Fibroblast of upper back skin (primary cell): ENCODE data around the gene ADGRG3.

Source experiments
- DNase-seq: peaks from one replicate; pipeline ENCODE4 v3.0.0-alpha.2; 2013

Gene ADGRG3, protein sequence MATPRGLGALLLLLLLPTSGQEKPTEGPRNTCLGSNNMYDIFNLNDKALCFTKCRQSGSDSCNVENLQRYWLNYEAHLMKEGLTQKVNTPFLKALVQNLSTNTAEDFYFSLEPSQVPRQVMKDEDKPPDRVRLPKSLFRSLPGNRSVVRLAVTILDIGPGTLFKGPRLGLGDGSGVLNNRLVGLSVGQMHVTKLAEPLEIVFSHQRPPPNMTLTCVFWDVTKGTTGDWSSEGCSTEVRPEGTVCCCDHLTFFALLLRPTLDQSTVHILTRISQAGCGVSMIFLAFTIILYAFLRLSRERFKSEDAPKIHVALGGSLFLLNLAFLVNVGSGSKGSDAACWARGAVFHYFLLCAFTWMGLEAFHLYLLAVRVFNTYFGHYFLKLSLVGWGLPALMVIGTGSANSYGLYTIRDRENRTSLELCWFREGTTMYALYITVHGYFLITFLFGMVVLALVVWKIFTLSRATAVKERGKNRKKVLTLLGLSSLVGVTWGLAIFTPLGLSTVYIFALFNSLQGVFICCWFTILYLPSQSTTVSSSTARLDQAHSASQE

DNA sequence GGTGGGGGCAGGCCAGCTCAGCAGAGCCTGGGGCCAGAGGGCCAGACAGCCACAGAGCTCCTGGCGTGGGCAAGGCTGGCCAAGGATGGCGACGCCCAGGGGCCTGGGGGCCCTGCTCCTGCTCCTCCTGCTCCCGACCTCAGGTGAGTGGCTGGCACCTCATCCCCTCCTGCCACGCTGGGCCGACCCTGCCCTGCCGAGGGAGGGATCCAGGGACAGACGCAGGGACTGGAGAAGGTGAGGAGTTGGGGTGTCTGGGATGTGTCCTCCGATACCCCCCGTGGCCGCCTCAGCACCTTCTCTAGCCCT, at the start of gene ADGRG3:
Gene ADGRG3 (plus strand): TSS at position 44 of the 309 bp plus-strand sequence. CDS start 42 bp downstream, at position 86.
- no peak for DNase-seq

DNA sequence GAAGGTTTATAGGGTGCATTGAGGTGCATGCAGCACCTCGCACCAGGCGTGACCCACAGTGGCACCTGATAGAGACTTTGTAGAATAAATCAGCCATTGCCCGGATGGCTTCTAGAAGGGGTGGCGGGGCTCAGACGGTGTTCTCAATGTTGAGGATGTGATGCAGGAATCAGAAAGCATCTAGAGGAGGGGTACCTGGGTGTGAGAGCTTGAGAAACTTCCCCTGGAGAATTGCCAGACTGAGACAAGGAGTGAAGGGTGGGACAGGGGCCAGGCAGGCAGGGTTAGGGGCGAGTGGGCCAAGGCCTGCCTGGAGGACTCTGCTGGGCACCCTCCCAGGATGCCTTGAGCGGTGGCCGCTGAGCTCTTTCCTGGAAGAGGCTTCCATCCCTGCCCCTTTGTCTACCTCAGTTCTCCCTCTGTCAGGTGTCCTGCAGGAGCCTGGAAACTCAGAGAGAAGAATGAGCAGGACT, 48.9 kb upstream of the ADGRG3 start:
- no peak for DNase-seq

DNA sequence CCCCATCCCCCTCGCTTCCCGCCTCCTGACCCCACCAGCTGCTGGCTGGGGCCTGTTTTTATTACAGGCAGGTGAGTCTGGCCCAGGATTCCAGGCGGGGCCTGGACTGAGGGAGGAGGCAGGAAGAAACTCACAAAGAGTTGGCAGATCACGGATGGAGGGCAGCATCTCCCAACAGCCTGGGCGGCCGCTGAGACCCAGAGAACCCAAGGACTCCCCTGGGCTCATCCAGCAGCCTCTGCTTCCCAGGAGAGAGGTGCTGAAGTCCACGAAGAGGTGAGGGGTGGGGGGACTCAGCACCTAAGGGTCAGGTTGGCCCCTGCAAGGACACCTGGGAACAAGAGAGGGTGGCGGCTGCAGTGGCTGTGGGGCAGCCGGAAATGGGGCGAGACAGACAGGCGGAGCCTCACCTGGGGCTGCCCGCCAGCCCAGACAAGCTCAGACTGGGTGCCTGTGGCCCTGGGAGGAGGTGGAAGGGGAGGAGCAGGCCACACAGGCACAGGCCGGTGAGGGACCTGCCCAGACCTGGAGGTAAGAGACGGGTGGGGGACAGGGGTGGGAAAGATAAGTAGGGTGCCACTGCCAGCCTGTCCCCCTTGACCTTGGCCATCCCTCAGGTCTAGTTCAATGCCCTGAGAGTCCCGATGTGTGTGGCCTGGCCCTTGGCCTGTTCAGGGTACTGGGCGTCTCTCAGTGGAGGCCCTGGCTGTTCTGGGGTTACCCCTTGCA, 48.3 kb upstream of the ADGRG3 start:
- DNase-seq = no peak

DNA sequence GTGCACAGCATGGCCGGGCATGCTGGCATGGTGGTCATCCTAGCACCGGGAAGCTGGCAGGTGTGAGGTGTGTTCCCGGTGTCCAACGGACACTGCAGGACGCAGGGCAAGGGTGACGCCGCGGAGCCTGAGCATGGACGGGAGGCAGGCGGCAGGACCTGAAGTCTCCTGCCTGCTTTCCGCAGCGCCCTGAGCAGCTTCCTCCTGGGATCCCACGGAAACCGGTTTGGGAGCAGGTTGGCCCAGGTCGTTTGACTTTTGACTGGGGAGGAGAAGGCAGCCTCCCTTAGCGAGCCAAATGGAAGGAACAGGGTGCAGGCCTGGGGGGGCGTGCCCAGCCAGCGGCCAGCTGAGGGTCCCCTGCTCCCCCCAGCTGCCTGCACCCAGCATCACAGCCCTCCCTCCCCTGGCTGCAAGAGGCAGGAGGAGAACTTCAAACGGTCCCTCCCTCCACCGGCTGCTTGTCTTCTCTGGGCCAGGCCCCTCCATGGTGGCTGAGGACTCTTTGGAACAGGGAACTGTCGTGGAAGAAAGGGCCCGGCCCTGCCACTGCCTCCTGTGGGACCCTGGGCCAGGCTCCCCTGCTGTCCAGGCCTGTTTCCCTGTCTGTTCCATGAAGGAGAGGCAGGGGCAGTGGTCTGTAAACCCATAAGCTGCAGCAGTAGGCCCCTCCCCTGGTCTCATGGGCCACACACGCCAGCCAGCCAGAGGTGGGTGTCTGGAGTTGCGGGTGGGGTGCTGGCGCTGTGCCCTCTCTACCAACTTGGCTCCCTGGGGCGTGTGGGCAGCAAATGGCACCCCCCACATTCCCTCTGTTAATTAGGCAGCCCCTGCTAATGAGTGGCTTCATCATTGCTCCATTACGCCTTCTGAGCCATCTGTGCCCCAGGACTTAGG, 47.5 kb upstream of the ADGRG3 start:
- DNase-seq = no peak

DNA sequence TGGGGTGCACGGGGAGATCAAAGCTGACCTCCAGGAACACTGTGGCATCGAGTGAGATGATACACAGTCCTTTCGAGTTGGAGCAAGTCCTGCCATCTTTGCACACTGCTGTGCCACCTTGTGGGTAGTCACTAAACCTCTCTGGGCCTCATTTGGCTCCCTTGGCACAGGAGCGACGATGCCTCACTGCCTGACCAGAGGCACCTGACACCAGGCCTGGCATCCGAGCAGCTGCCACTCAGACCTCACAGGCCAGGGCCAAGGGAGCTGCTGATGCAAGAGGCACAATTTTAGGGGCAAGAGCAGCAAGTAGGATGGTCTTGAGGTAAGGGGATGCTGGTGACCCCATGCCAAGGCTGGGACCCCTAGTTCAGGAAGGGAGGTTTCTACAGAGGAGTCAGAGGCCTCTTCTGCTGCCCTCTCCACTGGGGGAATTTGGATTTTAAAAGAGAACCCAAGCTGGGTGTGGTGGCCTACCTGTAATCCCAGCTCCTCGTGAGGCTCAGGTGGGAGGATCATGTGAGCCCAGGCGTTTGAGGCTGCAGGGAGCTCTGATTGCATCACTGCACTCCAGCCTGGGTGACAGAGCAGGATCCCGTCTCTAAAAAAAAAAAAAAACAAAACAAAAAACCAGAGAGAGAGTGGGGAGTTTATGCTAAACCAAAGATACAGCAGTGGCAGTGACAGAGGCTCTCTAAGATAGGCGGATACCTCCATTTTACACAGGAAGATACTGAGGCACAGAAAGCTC, 46.4 kb upstream of the ADGRG3 start:
- DNase-seq = no peak

DNA sequence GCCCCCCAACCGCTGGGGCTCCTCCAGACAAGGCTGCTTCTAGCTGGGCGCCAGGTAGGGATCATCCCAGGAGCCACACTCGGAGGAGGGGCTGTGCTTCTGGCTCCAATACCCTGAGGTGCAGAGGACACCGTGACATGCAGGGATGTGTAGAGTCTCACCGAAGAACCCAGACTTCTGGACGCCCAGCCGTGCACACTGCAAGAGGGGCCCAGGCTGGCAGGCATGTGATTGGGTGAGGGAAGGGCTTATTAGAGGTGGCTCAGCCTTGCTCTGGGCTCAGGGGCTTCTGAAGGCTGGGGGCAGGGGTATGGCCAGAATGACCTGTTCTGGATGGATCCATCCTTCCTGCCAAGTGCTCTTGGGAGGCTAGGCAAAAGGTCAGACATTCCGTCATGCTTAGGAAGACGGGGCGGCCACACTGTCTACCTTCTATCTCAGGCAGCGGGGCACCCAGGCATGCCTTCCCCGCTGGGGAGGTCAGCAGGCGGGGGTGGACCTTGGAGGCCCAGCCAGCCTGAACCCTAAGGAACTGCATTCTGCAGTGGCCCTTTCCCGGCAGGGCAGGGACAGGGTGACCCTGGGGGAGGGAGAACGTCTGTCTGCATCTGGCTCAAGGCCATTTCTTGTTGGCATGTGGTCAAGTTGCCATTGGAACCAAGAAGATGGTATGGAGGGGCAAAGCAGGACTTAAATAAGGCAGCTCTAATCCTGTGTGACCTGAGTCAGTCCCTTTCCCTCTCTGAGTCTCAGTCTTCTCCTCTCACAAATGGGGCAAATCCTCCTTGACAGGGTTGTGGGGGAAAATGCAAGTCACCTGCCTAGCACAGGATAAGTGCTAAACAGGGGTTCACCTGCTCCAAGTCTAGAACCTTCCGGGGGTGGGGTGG, 45.5 kb upstream of the ADGRG3 start:
- no peak for DNase-seq

DNA sequence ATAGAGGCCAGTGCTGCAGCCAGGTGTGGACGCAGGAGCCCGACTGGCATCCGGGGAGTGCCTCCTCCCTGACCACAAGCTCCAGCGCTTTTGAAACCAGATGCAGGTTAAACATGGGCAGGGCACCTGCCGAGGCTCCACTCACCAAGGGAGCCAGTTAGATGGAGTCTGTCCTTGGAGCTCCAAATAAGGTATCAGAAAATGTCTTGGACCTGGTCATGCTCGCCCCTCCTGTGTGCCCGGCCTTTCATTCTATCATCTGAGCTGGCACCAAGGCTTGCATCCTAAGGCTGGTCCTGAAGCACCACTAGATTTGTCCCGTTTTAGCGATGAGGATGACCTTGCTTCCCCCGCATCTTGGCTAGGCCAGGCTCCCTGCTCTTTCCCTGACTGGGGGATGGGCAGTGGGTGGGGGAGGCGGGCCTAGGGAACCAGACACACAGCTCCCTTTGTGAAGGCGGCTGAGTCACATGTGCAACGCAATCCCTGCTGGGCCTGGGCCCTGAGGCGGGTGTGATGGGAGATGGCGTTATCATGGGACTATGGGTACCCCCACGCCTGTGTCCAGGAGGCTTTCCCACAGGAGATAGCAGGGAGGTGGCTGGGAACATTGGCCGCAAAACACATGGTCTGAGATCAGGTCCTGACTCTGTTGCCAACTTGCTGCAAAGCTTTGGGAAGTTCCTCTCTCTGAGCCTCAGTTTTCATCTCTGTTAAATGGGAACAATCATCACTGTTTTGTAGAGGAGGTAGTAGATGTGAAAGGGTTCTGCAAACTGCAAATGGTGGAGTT, 44.7 kb upstream of the ADGRG3 start:
- DNase-seq = peak; percentile 50

DNA sequence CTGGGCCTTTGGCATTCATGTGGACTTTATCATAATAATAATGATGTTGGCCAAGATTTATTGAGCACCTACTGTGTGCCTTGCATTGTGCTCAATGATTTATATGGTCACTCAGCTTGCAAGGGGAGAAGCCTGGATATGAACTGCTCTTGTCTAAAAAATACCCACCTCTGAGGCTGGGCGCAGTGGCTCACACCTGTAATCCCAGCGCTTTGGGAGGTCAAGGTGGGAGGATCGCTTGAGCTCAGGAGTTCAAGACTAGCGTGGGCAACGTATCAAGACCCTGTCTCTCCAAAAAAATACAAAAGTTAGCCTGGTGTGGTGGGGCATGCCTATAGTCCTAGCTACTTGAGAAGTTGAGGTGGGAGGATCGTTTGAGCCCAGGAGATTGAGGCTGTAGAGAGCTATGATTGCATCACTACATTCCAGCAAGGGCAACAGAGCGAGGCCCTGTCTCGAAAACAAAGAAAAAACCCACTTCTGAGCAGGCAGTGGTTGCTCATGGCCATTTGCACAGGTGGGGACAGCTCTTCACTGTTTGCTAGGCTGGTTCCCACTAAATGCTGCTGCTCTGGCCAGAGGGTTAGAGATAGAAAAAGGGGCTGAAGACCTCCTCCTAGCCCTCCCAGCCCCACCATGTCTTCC, 43.9 kb upstream of the ADGRG3 start:
- DNase-seq = peak; percentile 37

DNA sequence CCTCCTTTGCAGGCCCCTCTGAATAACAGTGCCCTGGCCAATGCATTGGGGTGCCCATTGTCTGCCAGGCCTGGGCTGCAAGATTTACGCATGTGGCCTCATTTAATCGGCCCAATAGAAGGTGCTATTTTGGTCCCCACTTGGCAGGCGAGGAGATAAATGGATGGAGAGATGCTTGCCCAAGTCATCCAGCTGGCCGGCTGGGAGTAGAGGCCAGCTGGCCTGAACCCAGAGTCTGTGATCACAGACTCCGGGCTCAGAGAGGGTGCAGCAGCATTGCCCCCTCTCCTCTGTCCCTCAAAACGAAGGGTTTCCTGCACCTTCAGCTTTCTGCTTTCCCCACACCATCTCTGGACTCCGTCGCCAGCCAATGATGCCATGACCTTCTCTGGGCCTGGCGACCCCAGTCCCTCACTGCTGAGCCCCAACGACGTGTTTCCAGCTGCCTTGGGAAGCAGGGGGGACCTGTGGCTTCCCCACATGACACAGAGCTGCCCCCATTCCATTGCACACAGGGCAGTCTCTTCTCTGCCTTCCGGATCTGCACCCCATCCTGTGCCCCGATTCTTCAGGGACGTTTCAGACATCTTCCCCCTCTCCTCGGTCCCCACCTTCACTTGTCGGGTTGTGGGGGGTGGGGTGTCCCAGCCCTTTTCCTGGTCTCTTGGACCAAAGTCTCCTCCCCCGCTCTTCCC, 43.2 kb upstream of the ADGRG3 start:
- no peak for DNase-seq

DNA sequence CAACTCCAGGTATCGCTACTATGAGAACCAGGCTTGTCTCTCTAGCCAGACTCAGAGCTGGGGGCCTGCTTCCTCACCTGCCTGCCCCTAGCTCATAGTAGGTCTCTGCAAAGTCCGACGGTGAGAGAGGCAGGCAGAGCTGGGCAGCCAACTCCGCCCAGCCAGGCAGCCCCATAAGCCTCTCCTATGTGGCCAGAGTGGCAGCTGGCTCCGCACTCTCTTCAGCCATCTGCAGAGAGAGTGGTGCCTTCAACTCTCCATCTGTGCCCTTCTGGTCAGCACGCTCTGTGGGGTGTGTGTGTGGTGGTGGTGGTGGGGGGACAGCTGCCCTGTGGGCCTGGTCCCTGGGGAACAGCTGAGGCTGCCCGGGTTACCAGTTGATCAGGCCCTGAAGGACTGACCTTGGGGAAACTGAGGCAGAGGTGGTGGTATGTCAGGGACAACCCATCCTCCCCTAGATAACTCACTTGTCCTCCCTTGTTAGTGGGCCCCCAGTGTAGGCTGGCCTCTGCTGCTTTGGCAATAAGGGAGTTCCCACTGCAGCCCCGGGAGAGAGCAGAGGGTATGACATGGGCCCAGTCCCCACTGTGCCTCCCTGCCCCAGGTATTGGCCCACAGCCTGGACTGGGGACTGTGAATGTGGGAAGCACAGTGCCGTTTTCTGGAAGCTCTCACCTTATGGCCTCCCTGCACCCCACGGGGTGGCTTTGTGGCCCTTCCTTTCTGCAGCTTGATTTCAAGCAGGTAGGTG, 41.5 kb upstream of the ADGRG3 start:
- no peak for DNase-seq

DNA sequence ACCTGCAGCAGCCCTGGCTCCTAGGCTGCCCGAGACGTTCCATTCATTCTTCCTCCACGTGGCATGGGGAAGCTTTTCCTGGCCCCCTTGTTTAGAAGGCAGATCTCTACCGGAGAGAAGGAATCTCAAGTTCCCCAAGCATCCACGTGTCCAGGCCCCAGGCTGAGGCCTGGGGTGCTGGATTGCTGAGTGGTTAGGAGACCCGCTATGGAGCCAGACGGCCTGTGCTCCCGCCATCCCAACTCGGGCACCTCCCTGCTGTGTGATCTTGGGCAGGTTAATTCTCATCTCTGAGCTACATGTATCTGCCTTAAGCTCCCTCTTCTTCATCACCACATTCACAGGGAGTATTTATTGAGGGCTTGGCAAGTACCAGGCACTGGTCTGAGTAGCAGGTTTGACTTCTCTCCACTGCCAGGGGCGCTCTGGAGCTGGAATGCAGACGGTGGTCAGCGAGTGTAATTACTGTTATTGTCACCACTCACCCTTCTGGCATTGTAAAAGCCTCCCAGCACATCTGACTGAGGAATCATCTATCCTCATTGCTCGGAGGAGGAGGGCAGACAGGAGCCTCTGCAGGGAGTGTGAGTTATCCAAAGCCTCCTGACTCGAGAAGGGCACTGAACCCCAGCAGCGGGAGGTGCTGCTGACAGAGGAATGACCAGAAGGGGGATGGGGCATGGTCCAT, 40.8 kb upstream of the ADGRG3 start:
- peak; percentile 82 for DNase-seq

DNA sequence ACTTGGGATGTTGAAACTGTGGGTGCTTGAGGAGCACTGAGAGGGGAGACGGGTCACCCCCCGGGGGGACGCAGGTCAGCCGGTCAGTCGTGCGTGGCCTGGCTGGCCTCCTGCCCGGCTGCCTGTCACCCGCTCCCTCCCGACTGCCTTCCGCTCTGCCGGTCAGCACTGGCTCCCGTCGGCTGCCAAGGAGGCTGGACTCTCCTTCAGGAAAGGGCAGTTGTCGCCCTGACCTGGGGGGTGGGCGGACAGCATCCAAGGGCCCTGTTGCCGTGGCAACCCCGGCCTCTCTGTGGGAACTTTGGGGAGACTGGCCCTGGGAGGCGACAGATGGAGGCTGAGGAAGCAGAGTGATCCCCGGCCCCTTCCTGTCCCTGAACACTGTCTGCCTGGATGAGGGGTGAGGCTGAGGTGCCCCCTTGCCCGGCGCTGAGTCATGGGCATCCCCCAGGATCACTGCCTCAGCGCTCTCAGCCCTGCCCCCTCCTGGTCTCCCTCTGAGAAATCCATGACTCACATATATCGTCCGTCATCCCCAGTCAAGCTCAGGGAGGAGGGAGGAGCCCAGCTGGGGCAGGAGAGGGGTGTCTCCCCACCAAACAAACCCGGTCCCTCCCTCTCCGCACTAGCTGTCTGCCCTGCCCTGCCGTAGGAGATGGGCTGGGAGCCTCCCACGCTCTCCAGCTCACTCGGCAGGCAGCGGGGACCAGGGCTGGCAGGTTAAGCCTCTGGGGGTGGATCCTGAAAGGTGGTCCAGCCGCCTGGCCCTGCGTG, 39.9 kb upstream of the ADGRG3 start, which contains the start of gene ADGRG1:
Gene ADGRG1 (plus strand): TSS at position 623 of the 774 bp plus-strand sequence. CDS start 21,658 bp downstream, outside the sequence.
- DNase-seq = peak; percentile 95

DNA sequence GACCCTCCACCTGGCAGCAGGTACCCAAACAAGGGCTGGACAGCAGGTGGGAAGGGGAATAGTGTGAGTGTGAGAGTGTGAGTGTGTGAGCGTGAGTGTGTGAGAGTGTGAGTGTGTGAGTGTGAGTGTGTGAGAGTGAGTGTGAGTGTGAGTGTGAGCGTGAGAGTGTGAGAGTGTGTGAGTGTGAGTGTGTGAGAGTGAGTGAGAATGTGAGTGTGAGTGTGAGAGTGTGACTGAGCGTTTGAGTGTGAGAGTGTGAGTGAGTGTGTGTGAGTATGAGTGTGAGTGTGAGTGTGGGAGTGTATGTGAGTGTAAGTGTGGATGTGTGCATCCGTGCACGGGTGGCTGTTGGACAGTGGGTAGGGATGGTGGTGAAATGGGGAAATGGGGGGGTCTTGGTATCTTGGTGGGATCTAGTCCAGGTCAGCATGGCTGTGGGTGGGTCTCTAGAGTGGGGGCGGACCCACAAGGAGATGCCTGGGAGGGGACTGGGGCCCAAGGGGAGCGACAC, 39.3 kb upstream of the ADGRG3 start:
- no peak for DNase-seq

DNA sequence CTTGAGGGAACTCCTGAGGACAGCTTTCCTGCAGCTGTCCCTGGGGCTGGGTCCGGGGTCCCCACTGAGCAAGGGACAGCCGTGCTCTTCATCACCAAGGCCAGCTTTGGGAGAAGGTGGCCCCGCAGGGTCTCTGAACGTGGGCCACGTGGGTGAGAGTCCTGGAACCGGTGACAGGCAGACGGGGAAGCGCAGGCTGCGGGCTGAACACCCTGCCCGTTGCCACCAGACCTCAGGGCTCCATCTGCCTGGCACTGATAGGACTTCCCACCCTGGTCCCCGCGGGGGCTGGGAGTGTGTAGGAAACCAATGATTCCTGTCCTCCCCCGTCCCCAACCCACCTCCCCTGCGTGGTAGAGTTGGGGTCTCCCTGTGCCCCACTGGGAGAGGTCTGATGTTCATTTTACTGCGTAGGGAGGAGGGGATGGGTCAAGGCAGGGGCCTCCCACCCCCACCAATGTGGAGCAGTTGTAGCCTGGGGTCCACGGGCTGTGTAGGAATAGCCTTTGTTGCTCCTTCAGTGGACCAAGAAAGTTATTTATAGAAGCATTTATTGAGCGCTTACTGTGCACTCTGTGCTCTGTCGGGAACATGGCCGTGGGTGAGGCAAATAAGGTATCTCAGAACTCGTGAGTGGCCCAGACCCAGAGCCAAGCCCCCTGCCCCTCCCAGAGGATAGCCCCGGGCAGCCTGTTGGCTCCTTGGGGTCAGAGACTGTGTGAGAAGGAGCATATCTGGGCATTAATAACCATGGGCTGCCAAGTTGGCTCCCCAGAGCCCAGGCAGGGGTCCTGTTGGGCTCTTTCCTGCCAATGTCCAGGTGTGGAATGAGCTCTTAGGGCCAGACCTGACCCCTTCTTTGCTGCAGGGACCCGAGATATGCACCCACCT, 38.3 kb upstream of the ADGRG3 start:
- DNase-seq = no peak

DNA sequence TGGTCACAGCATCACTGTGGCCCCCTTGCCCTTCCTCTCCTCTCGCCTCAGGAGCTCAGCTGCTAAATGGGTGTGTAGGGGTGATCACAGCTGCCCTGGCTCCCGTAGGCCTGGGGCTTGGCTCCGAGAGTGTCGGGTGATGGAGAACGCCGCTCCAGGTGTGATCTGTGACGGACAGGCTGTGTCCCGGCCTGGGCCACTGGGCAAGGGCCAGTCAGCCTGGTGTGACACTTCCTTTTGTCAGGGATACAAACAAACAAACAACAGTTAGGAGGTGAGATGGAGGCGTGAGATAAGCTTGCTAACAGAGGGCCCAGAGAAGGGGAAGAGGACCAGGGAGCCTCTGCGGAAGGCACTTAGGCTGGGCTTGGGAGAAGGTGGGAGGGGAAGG, 37.7 kb upstream of the ADGRG3 start:
- no peak for DNase-seq
